HEK293 (cell line): ENCODE data around the gene ALOX15.

ENCODE experiments used
- AEBP2 ChIP-seq: fragments of 450-650 bp; formaldehyde crosslinking; IDR thresholded peaks from 2 replicates; pipeline ENCODE4 v1.5.1; 2016; ENCODE audit warnings: missing biosample characterization, missing genetic modification characterization, borderline replicate concordance
- BCL6B ChIP-seq: fragments of 450-650 bp; formaldehyde crosslinking; IDR thresholded peaks from 2 replicates; pipeline ENCODE4 v1.5.1; 2017; ENCODE audit warnings: missing biosample characterization, missing genetic modification characterization
- ELK4 ChIP-seq: IDR thresholded peaks from 2 replicates; pipeline ENCODE4 v1.6.1; 2011; ENCODE audit warnings: mild to moderate bottlenecking, low read depth, low read length, borderline replicate concordance
- GLIS1 ChIP-seq: fragments of 450-650 bp; formaldehyde crosslinking; IDR thresholded peaks from 2 replicates; pipeline ENCODE4 v1.5.1; 2016; ENCODE audit warnings: missing biosample characterization, missing genetic modification characterization
- GLIS2 ChIP-seq: fragments of 450-650 bp; formaldehyde crosslinking; IDR thresholded peaks from 2 replicates; pipeline ENCODE4 v1.5.1; 2016; ENCODE audit warnings: missing biosample characterization, missing genetic modification characterization
- RBAK ChIP-seq: fragments of 450-650 bp; formaldehyde crosslinking; IDR thresholded peaks from 2 replicates; pipeline ENCODE4 v1.5.1; 2016; ENCODE audit warnings: missing biosample characterization, missing genetic modification characterization
- SP3 ChIP-seq: fragments of 450-650 bp; formaldehyde crosslinking; IDR thresholded peaks from 2 replicates; pipeline ENCODE4 v1.5.1; 2016; ENCODE audit warnings: missing biosample characterization, missing genetic modification characterization
- ZBTB10 ChIP-seq: fragments of 450-650 bp; formaldehyde crosslinking; IDR thresholded peaks from 2 replicates; pipeline ENCODE4 v1.5.1; 2016; ENCODE audit warnings: missing biosample characterization, missing genetic modification characterization
- ZBTB11 ChIP-seq: fragments of 450-650 bp; formaldehyde crosslinking; conservative IDR thresholded peaks from 2 replicates; pipeline ENCODE4 v1.5.1; 2016; ENCODE audit warnings: low read depth, missing biosample characterization, missing genetic modification characterization
- ZNF148 ChIP-seq: fragments of 450-650 bp; formaldehyde crosslinking; IDR thresholded peaks from 2 replicates; pipeline ENCODE4 v1.5.0; 2017; ENCODE audit warnings: missing biosample characterization, missing genetic modification characterization, borderline replicate concordance
- ZNF169 ChIP-seq: fragments of 450-650 bp; formaldehyde crosslinking; IDR thresholded peaks from 2 replicates; pipeline ENCODE4 v1.5.1; 2016; ENCODE audit warnings: missing biosample characterization, missing genetic modification characterization
- ZNF184 ChIP-seq: fragments of 450-650 bp; IDR thresholded peaks from 2 replicates; pipeline ENCODE4 v1.5.1; 2018; ENCODE audit warnings: missing biosample characterization, mild to moderate bottlenecking, missing genetic modification characterization
- ZNF274 ChIP-seq, 2 experiments: fragments of 200-500 bp in 1 of 2; fragments of 450-650 bp in 1 of 2; sonication (Bioruptor generic) in 1 of 2; formaldehyde crosslinking in 1 of 2; IDR thresholded peaks; 2 replicates each; pipeline versions ENCODE4 v1.5.1 to v1.6.1; 2014 to 2016; ENCODE audit warnings: borderline replicate concordance in 1 of 2, inconsistent platforms in 1 of 2, low read length in 1 of 2, missing biosample characterization in 1 of 2, missing genetic modification characterization in 1 of 2
- ZNF324 ChIP-seq: fragments of 450-650 bp; formaldehyde crosslinking; IDR thresholded peaks from 2 replicates; pipeline ENCODE4 v1.5.1; 2016; ENCODE audit warnings: missing biosample characterization, missing genetic modification characterization
- ZNF37A ChIP-seq: fragments of 450-650 bp; IDR thresholded peaks from 2 replicates; pipeline ENCODE4 v1.5.1; 2018; ENCODE audit warnings: missing biosample characterization, missing genetic modification characterization
- ZNF48 ChIP-seq: fragments of 450-650 bp; formaldehyde crosslinking; IDR thresholded peaks from 2 replicates; pipeline ENCODE4 v1.5.1; 2016; ENCODE audit warnings: missing biosample characterization, missing genetic modification characterization
- ZNF514 ChIP-seq: fragments of 450-650 bp; formaldehyde crosslinking; IDR thresholded peaks from 2 replicates; pipeline ENCODE4 v1.5.1; 2016; ENCODE audit warnings: missing biosample characterization, missing genetic modification characterization
- ZNF623 ChIP-seq: fragments of 450-650 bp; formaldehyde crosslinking; IDR thresholded peaks from 2 replicates; pipeline ENCODE4 v1.5.1; 2016; ENCODE audit warnings: missing biosample characterization, missing genetic modification characterization
- ZNF670 ChIP-seq: fragments of 450-650 bp; formaldehyde crosslinking; IDR thresholded peaks from 2 replicates; pipeline ENCODE4 v1.5.1; 2016; ENCODE audit warnings: missing biosample characterization, missing genetic modification characterization, low read depth
- ZNF677 ChIP-seq: fragments of 450-650 bp; IDR thresholded peaks from 2 replicates; pipeline ENCODE4 v1.5.0; 2018; ENCODE audit warnings: missing biosample characterization, mild to moderate bottlenecking, missing genetic modification characterization, moderate library complexity
- ZNF704 ChIP-seq: fragments of 450-650 bp; formaldehyde crosslinking; IDR thresholded peaks from 2 replicates; pipeline ENCODE4 v1.5.1; 2016; ENCODE audit warnings: missing biosample characterization, missing genetic modification characterization
- ZNF792 ChIP-seq: fragments of 450-650 bp; formaldehyde crosslinking; IDR thresholded peaks from 2 replicates; pipeline ENCODE4 v1.5.1; 2016; ENCODE audit warnings: missing biosample characterization, missing genetic modification characterization
- ZSCAN16 ChIP-seq: fragments of 450-650 bp; formaldehyde crosslinking; IDR thresholded peaks from 2 replicates; pipeline ENCODE4 v1.5.1; 2016; ENCODE audit warnings: missing biosample characterization, missing genetic modification characterization

The ALOX15 gene

GRCh38 chr17:4599505-4600281, 41.8 kb downstream of the ALOX15 start (continued):
- TF ChIP-seq ZBTB11 (no peak), ZSCAN16 (tag by site-specific recombination) (no peak), SP3 (tag by site-specific recombination) (no peak), ZNF704 (tag by site-specific recombination) (no peak), ZBTB10 (tag by site-specific recombination) (no peak), GLIS1 (tag by site-specific recombination) (peak; percentile 92), ZNF169 (tag by site-specific recombination) (no peak), BCL6B (tag by site-specific recombination) (no peak), GLIS2 (tag by site-specific recombination) (peak; percentile 44), ZNF48 (tag by site-specific recombination) (no peak), ELK4 (no peak), ZNF274 (IDR thresholded peaks at IDR 0.05; ENCODE audit: low read length) (no peak), ZNF274 (tag by site-specific recombination; IDR thresholded peaks at IDR 0.05; ENCODE audit: borderline replicate concordance) (no peak), ZNF324 (tag by site-specific recombination) (no peak), ZNF148 (tag by site-specific recombination) (no peak), AEBP2 (tag by site-specific recombination) (no peak), ZNF514 (no peak), ZNF677 (tag by site-specific recombination) (no peak), ZNF670 (tag by site-specific recombination) (no peak), RBAK (tag by site-specific recombination) (no peak), ZNF37A (tag by site-specific recombination) (no peak), ZNF623 (tag by site-specific recombination) (no peak), ZNF792 (tag by site-specific recombination) (no peak), ZNF184 (tag by site-specific recombination) (no peak)
